ENCODE results near the gene ITGAV. TPM values are rescaled to one million over a fixed set of nuclear protein-coding genes. Genes with fewer than 3 reads are reported as not detected.
A peak's percentile ranks its signal among the peaks of the same experiment; 100 is the strongest.

ITGAV gene
- total RNA-seq, 1 donor: 311 TPM

DNA sequence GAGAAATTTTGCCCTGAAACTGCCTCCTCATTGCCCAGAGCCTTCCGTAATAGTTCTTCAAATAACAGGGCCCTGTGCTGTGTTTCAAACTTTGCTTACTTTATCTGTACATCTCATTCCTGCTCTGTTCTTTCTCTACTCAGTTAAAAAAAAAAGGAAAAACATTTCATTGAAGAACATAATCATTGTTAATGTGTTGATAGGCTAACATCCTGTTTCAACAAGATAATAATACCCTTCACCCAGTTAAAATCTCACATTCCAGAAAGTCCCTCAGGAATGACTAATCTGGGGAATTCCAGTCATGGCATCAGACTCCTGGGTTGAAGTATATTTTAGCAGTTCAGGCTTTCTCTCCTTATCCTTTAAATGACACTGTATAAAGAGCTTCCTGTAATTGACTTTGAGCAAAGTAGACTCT lies 45.6 kb upstream of the ITGAV start:
- Histone ChIP-seq H3K4me3 (ENCODE audit: insufficient read depth, low read length) (peak overlapping the region; percentile 26), H4K20me1 (ENCODE audit: insufficient read depth, low read length) (no peaks in the 10 kb centered on the region), H3K27me3 (ENCODE audit: insufficient read depth, low read length) (no peaks in the 10 kb centered on the region), H3K4me2 (ENCODE audit: insufficient read depth, low read length) (peak overlapping the region; percentile 68), H3K9me3 (ENCODE audit: low read depth, low read length) (no peaks in the 10 kb centered on the region), H3K4me1 (ENCODE audit: insufficient read depth, low read length) (peaks cover 50% of the 10 kb centered on the region), H3K36me3 (ENCODE audit: insufficient read depth, low read length) (no peaks in the 10 kb centered on the region), H3K79me2 (ENCODE audit: insufficient read depth, low read length) (no peaks in the 10 kb centered on the region), H3K27ac (ENCODE audit: low read depth, low read length) (peak overlapping the region; percentile 91), H2AFZ (ENCODE audit: low read length) (no peak overlapping the region)
- DNase-seq (ENCODE audit: insufficient read length, low spot score, missing footprints): peak; percentile 31
- TF ChIP-seq, protein P1, sequence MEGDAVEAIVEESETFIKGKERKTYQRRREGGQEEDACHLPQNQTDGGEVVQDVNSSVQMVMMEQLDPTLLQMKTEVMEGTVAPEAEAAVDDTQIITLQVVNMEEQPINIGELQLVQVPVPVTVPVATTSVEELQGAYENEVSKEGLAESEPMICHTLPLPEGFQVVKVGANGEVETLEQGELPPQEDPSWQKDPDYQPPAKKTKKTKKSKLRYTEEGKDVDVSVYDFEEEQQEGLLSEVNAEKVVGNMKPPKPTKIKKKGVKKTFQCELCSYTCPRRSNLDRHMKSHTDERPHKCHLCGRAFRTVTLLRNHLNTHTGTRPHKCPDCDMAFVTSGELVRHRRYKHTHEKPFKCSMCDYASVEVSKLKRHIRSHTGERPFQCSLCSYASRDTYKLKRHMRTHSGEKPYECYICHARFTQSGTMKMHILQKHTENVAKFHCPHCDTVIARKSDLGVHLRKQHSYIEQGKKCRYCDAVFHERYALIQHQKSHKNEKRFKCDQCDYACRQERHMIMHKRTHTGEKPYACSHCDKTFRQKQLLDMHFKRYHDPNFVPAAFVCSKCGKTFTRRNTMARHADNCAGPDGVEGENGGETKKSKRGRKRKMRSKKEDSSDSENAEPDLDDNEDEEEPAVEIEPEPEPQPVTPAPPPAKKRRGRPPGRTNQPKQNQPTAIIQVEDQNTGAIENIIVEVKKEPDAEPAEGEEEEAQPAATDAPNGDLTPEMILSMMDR (IDR thresholded peaks at IDR 0.05; ENCODE audit: extremely low read depth, low read depth, low read length): no peak

- H4K20me1 ChIP-seq (ENCODE audit: insufficient read depth, low read length): no peaks in the 10 kb centered on the region
- TF ChIP-seq, protein P1 (IDR thresholded peaks at IDR 0.05; ENCODE audit: extremely low read depth, low read depth, low read length): no peak
- peak overlapping the region; percentile 5 for H3K4me2 ChIP-seq (ENCODE audit: insufficient read depth, low read length)
- peak overlapping the region; percentile 24 for H2AFZ ChIP-seq (ENCODE audit: low read length)
- no peaks in the 10 kb centered on the region for H3K36me3 ChIP-seq (ENCODE audit: insufficient read depth, low read length)
- no peaks in the 10 kb centered on the region for H3K9me3 ChIP-seq (ENCODE audit: low read depth, low read length)
- no peaks in the 10 kb centered on the region for H3K27me3 ChIP-seq (ENCODE audit: insufficient read depth, low read length)
- H3K79me2 ChIP-seq (ENCODE audit: insufficient read depth, low read length): no peaks in the 10 kb centered on the region
- DNase-seq (ENCODE audit: insufficient read length, low spot score, missing footprints): no peak
- H3K27ac ChIP-seq (ENCODE audit: low read depth, low read length): peak overlapping the region; percentile 62
- H3K4me3 ChIP-seq (ENCODE audit: insufficient read depth, low read length): no peak overlapping the region
- peaks cover 56% of the 10 kb centered on the region for H3K4me1 ChIP-seq (ENCODE audit: insufficient read depth, low read length)
Observed at GRCh38 chr2:186546846-186547245, 43.0 kb upstream of the ITGAV start.

DNA sequence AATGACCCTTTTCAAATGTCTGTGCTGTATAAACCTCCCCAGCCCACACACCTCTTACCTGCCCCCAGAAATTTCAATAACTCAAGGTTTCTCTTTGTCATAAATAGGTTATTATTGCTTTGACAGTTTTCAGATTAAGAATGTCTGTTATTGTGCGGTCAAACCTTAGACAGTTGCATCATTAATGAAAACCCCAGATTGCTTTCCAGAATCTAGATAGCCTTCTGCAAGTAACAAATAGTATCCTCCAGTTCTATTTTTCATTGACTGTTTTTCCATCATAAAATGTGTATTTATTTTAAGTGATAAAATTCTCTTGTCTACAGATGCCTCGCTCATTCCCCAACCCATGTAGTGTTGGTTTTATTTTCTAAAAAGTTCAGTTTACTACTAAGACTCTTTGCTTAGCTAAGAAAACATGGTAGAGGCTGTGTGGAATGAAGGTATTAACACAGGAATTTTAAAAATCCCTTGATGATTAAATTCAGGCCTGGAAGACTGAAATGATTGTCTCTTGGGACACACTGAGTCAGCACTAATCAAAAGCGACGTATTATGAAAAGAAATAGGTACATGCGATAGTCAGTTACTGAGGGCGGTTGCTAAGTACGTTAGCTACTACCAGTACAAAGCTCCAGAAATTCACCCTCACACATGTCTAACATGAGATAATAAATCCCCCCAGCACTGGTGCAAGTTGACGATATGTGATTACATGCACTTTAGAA lies 38.4 kb upstream of the ITGAV start:
- Histone ChIP-seq H3K9me3 (ENCODE audit: low read depth, low read length) (no peaks in the 10 kb centered on the region), H3K36me3 (ENCODE audit: insufficient read depth, low read length) (no peaks in the 10 kb centered on the region), H2AFZ (ENCODE audit: low read length) (no peak overlapping the region), H3K27me3 (ENCODE audit: insufficient read depth, low read length) (no peaks in the 10 kb centered on the region), H3K4me2 (ENCODE audit: insufficient read depth, low read length) (peak overlapping the region; percentile 45), H3K4me1 (ENCODE audit: insufficient read depth, low read length) (peaks cover 36% of the 10 kb centered on the region), H3K27ac (ENCODE audit: low read depth, low read length) (peak overlapping the region; percentile 5), H4K20me1 (ENCODE audit: insufficient read depth, low read length) (no peaks in the 10 kb centered on the region), H3K79me2 (ENCODE audit: insufficient read depth, low read length) (no peaks in the 10 kb centered on the region), H3K4me3 (ENCODE audit: insufficient read depth, low read length) (no peak overlapping the region)
- DNase-seq (ENCODE audit: insufficient read length, low spot score, missing footprints): peak; percentile 58
- TF ChIP-seq, protein P1 (IDR thresholded peaks at IDR 0.05; ENCODE audit: extremely low read depth, low read depth, low read length): no peak

GRCh38 chr2:186554429-186554828 lies 35.4 kb upstream of the ITGAV start:
- no peak overlapping the region for H3K4me3 ChIP-seq (ENCODE audit: insufficient read depth, low read length)
- no peak for DNase-seq (ENCODE audit: insufficient read length, low spot score, missing footprints)
- H3K4me2 ChIP-seq (ENCODE audit: insufficient read depth, low read length): no peak overlapping the region
- no peaks in the 10 kb centered on the region for H3K9me3 ChIP-seq (ENCODE audit: low read depth, low read length)
- H3K36me3 ChIP-seq (ENCODE audit: insufficient read depth, low read length): no peaks in the 10 kb centered on the region
- H3K4me1 ChIP-seq (ENCODE audit: insufficient read depth, low read length): peaks cover 27% of the 10 kb centered on the region
- H3K79me2 ChIP-seq (ENCODE audit: insufficient read depth, low read length): no peaks in the 10 kb centered on the region
- H4K20me1 ChIP-seq (ENCODE audit: insufficient read depth, low read length): no peaks in the 10 kb centered on the region
- no peak overlapping the region for H2AFZ ChIP-seq (ENCODE audit: low read length)
- no peaks in the 10 kb centered on the region for H3K27me3 ChIP-seq (ENCODE audit: insufficient read depth, low read length)
- TF ChIP-seq, protein P1 (IDR thresholded peaks at IDR 0.05; ENCODE audit: extremely low read depth, low read depth, low read length): no peak
- no peak overlapping the region for H3K27ac ChIP-seq (ENCODE audit: low read depth, low read length)

Measured in osteoblast (primary cell).